OCI-LY1 (cell line): ENCODE measurements around the gene MAPK11.

ENCODE experiments used
- H2AFZ ChIP-seq: fragments of 200-600 bp; sonication (generic), shearing (Covaris generic); 2 replicates; pipeline ENCODE4 v1.6.0; 2014; ENCODE audit warnings: antibody characterized with exemption, mild to moderate bottlenecking, low read length
- H3F3A ChIP-seq: fragments of 200-600 bp; sonication (generic), shearing (Covaris generic); 2 replicates; pipeline ENCODE4 v1.6.0; 2014; ENCODE audit warnings: mild to moderate bottlenecking, antibody characterized with exemption, low read length, moderate library complexity; ENCODE audit not compliant: insufficient read depth
- H3K27ac ChIP-seq: fragments of 200-600 bp; sonication (generic); 2 replicates; pipeline ENCODE4 v1.5.1; 2014; ENCODE audit warnings: low read length, mixed run types, mild to moderate bottlenecking, low read depth; ENCODE audit not compliant: poor library complexity, severe bottlenecking
- H3K27me3 ChIP-seq: fragments of 200-600 bp; sonication (generic); 2 replicates; pipeline ENCODE4 v1.6.0; 2014; ENCODE audit warnings: antibody characterized with exemption, mild to moderate bottlenecking, low read length, moderate library complexity; ENCODE audit not compliant: insufficient read depth
- H3K36me3 ChIP-seq: fragments of 200-600 bp; sonication (generic); 2 replicates; pipeline ENCODE4 v1.6.1; 2014; ENCODE audit warnings: mild to moderate bottlenecking, antibody characterized with exemption, low read length, moderate library complexity, mixed read lengths; ENCODE audit not compliant: insufficient read depth
- H3K4me1 ChIP-seq: fragments of 200-600 bp; sonication (generic); 2 replicates; pipeline ENCODE4 v1.5.1; 2014; ENCODE audit warnings: mild to moderate bottlenecking, low read length, moderate library complexity; ENCODE audit not compliant: insufficient read depth, severe bottlenecking
- H3K4me2 ChIP-seq: fragments of 200-600 bp; sonication (generic), shearing (Covaris generic); 2 replicates; pipeline ENCODE4 v1.6.1; 2014; ENCODE audit warnings: low read length
- H3K4me3 ChIP-seq: fragments of 200-600 bp; sonication (generic); 2 replicates; pipeline ENCODE4 v1.5.1; 2014; ENCODE audit warnings: low read length, low read depth, mild to moderate bottlenecking, mixed read lengths; ENCODE audit not compliant: poor library complexity, severe bottlenecking
- H3K79me2 ChIP-seq: fragments of 200-600 bp; shearing (Covaris generic); 2 replicates; pipeline ENCODE4 v1.6.1; 2016; ENCODE audit warnings: mixed run types, low read length, mixed read lengths; ENCODE audit not compliant: insufficient read depth
- H3K9ac ChIP-seq: fragments of 200-600 bp; sonication (generic), shearing (Covaris generic); 2 replicates; pipeline ENCODE4 v1.6.1; 2014; ENCODE audit warnings: mild to moderate bottlenecking, low read length, mixed read lengths
- H3K9me2 ChIP-seq: fragments of 200-600 bp; sonication (generic), shearing (Covaris generic); 2 replicates; pipeline ENCODE4 v1.6.1; 2014; ENCODE audit warnings: low read depth, mild to moderate bottlenecking, low read length, mixed read lengths
- H3K9me3 ChIP-seq: fragments of 200-600 bp; shearing (Covaris generic); 2 replicates; pipeline ENCODE4 v1.6.1; 2014; ENCODE audit warnings: low read length, mixed read lengths
- H4K20me1 ChIP-seq: fragments of 200-600 bp; sonication (generic), shearing (Covaris generic); 2 replicates; pipeline ENCODE4 v1.6.0; 2016; ENCODE audit warnings: mild to moderate bottlenecking, low read length; ENCODE audit not compliant: insufficient read depth
- EZH2 ChIP-seq: fragments of 200-600 bp; sonication (generic), shearing (Covaris generic); IDR thresholded peaks from 2 replicates; pipeline ENCODE4 v1.8.0; 2017; ENCODE audit warnings: borderline replicate concordance, mixed run types, mild to moderate bottlenecking, antibody characterized with exemption, low read length, moderate library complexity, mixed read lengths
- TF ChIP-seq, protein P1 (sequence below): fragments of 200-600 bp; sonication (generic), shearing (Covaris generic); IDR thresholded peaks from 2 replicates; pipeline ENCODE4 v1.5.1; 2017; ENCODE audit warnings: mild to moderate bottlenecking, antibody characterized with exemption, low read length, moderate library complexity, mixed read lengths

Gene MAPK11

GRCh38 chr22:50312371-50312770 is 42.2 kb upstream of the MAPK11 start:
- Histone ChIP-seq H3K9me3 (no peaks in the 10 kb centered on the region), H3K27ac (no peak overlapping the region), H4K20me1 (no peaks in the 10 kb centered on the region), H3K4me2 (no peak overlapping the region), H3K9me2 (no peaks in the 10 kb centered on the region), H3F3A (no peaks in the 10 kb centered on the region), H3K27me3 (peaks cover 7% of the 10 kb centered on the region; the same call in 1 of the 2 replicates), H2AFZ (no peak overlapping the region), H3K4me1 (peaks cover 20% of the 10 kb centered on the region), H3K79me2 (no peaks in the 10 kb centered on the region), H3K36me3 (no peaks in the 10 kb centered on the region), H3K9ac (no peak overlapping the region), H3K4me3 (no peak overlapping the region)
- TF ChIP-seq, protein P1, sequence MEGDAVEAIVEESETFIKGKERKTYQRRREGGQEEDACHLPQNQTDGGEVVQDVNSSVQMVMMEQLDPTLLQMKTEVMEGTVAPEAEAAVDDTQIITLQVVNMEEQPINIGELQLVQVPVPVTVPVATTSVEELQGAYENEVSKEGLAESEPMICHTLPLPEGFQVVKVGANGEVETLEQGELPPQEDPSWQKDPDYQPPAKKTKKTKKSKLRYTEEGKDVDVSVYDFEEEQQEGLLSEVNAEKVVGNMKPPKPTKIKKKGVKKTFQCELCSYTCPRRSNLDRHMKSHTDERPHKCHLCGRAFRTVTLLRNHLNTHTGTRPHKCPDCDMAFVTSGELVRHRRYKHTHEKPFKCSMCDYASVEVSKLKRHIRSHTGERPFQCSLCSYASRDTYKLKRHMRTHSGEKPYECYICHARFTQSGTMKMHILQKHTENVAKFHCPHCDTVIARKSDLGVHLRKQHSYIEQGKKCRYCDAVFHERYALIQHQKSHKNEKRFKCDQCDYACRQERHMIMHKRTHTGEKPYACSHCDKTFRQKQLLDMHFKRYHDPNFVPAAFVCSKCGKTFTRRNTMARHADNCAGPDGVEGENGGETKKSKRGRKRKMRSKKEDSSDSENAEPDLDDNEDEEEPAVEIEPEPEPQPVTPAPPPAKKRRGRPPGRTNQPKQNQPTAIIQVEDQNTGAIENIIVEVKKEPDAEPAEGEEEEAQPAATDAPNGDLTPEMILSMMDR, result no peak
- no peak for TF ChIP-seq EZH2

DNA sequence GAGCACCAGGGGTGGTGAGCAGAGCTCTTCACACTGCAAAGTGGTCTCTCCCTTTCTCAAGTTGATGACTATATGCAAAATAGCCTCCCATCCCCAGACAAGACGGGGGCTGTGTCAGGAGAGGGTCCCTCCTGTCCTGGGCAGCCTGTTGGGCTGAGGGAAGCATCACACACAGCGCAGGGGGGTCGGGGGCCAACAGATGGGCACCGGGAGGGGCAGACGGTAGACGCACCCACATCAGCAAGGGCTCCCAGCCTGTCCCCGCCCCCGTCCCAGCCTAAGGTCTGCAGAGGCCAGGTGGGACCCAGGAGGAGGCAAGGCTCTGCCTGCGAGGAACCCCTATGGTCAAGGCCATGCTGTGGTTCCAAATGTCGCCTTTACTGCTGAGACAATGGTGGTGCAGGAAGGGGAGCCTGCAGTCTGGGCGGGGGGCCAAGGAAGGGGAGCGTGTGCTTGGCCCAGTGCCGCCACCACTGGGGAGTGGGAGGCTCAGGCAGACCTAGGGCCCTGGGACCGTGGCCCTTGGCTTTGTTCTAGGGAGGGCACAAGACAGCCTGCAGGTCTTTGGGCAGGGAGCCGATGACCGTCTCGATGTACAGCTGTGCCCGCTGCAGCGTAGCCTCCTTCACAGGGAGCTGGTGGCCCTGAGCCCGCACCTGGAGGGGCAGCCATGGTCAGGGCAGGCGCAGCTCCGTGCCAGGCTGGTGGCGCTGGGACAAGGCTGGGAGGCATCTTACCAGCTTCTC is 41.6 kb upstream of the MAPK11 start:
- H3K4me1 ChIP-seq, result peaks cover 25% of the 10 kb centered on the region
- no peaks in the 10 kb centered on the region for H3K36me3 ChIP-seq
- no peaks in the 10 kb centered on the region for H3K9me2 ChIP-seq
- H3K9me3 ChIP-seq, result no peaks in the 10 kb centered on the region
- no peak overlapping the region for H2AFZ ChIP-seq
- no peak overlapping the region for H3K4me3 ChIP-seq
- H3K27ac ChIP-seq, result no peak overlapping the region
- H3K9ac ChIP-seq, result no peak overlapping the region
- H3K79me2 ChIP-seq, result no peaks in the 10 kb centered on the region
- peaks cover 9% of the 10 kb centered on the region; the same call in 1 of the 2 replicates for H3K27me3 ChIP-seq
- no peak overlapping the region for H3K4me2 ChIP-seq
- no peaks in the 10 kb centered on the region for H3F3A ChIP-seq
- TF ChIP-seq EZH2, result no peak
- TF ChIP-seq, protein P1, result no peak
- H4K20me1 ChIP-seq, result no peaks in the 10 kb centered on the region

DNA sequence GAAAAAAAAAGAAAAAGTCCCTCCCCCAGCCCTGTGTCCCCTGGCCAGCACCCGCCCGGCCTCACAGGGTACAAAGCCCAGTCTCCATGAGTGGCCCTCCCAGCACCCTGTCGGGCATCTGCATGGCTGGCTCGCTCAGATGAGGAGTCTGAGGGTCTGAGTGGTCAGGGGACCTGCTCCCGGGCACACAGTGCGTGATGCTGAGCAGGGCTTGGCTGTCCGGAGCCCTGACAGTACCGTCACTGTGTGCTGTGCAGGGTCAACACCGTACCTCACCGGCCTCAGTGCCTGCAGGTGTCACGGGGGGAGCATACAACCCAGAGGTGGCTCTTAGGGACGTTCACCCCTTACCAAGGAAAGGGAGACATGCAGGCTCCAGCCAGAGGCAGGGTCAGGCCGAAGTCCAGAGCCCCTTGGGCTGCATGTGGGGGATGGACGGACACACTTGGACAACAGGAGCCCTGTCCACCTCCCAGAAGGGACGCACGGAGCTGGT is 40.8 kb upstream of the MAPK11 start:
- H3K36me3 ChIP-seq, result no peaks in the 10 kb centered on the region
- TF ChIP-seq, protein P1, result no peak
- no peak for TF ChIP-seq EZH2
- no peaks in the 10 kb centered on the region for H3K9me3 ChIP-seq
- no peak overlapping the region for H3K9ac ChIP-seq
- H3K9me2 ChIP-seq, result no peaks in the 10 kb centered on the region
- H2AFZ ChIP-seq, result no peak overlapping the region
- peaks cover 31% of the 10 kb centered on the region for H3K4me1 ChIP-seq
- no peak overlapping the region for H3K27ac ChIP-seq
- H3F3A ChIP-seq, result no peaks in the 10 kb centered on the region
- no peak overlapping the region for H3K4me2 ChIP-seq
- H3K27me3 ChIP-seq, result peaks cover 11% of the 10 kb centered on the region; the same call in 1 of the 2 replicates
- no peaks in the 10 kb centered on the region for H4K20me1 ChIP-seq
- no peaks in the 10 kb centered on the region for H3K79me2 ChIP-seq
- H3K4me3 ChIP-seq, result no peak overlapping the region
